GM23338 (cell line): ENCODE measurements around the gene WWOX.

Source experiments
- CREB1 ChIP-seq: fragments of 250-450 bp; sonication (Bioruptor Pico); IDR thresholded peaks from 2 replicates; pipeline ENCODE4 v1.5.0; 2020; ENCODE audit warnings: low read depth, mild to moderate bottlenecking, moderate library complexity
- CTCF ChIP-seq, 2 experiments: fragments of 200-600 bp in 1 of 2; sonication (generic) in 1 of 2; conservative IDR thresholded peaks; 2 replicates each; pipeline versions ENCODE4 v1.5.1 to v1.6.1; 2016 to 2017; ENCODE audit warnings: antibody characterized with exemption in 2 of 2, low read depth in 2 of 2, mild to moderate bottlenecking in 2 of 2, moderate library complexity in 1 of 2
- EZH2 ChIP-seq: fragments of 200-600 bp; sonication (generic); IDR thresholded peaks from one replicate; pipeline ENCODE4 v1.8.0; 2017; ENCODE audit warnings: antibody characterized with exemption, mild to moderate bottlenecking, low read depth; ENCODE audit not compliant: unreplicated experiment
- EZH2phosphoT487 ChIP-seq: fragments of 200-600 bp; sonication (generic); IDR thresholded peaks from one replicate; pipeline ENCODE4 v1.8.1; 2018; ENCODE audit warnings: antibody characterized with exemption; ENCODE audit not compliant: unreplicated experiment
- NANOG ChIP-seq: IDR thresholded peaks from 2 replicates; pipeline ENCODE4 v1.6.1; 2016; ENCODE audit warnings: antibody characterized with exemption, borderline replicate concordance
- POLR2AphosphoS5 ChIP-seq: IDR thresholded peaks from 2 replicates; pipeline ENCODE4 v1.6.1; 2016; ENCODE audit warnings: antibody characterized with exemption, low read depth
- REST ChIP-seq: IDR thresholded peaks from one replicate; pipeline ENCODE4 v1.6.1; 2018; ENCODE audit warnings: antibody characterized with exemption; ENCODE audit not compliant: unreplicated experiment
- ZNF462 ChIP-seq: fragments of 250-450 bp; sonication (Bioruptor Pico); IDR thresholded peaks from 2 replicates; pipeline ENCODE4 v1.5.0; 2020; ENCODE audit warnings: mild to moderate bottlenecking, moderate library complexity

- TF ChIP-seq CTCF (conservative IDR thresholded peaks at IDR 0.05; ENCODE audit: low read depth in 2 of 2) (no peak), POLR2AphosphoS5 (no peak), CREB1 (CRISPR knock-in tag) (no peak), EZH2 (no peak), EZH2phosphoT487 (no peak), NANOG (no peak), REST (no peak), ZNF462 (CRISPR knock-in tag) (no peak)
Measured at GRCh38 chr16:78645657-78646056, 546.2 kb downstream of the WWOX start.
